ENCODE results near the gene ACCSL.
A peak's percentile ranks its signal among the peaks of the same experiment; 100 is the strongest.

ACCSL gene

GRCh38 chr11:44018829-44019228 lies 29.0 kb upstream of the ACCSL start:
- peak; percentile 23 for DNase-seq

GRCh38 chr11:44024977-44025376 lies 22.8 kb upstream of the ACCSL start:
- DNase-seq = no peak

DNA sequence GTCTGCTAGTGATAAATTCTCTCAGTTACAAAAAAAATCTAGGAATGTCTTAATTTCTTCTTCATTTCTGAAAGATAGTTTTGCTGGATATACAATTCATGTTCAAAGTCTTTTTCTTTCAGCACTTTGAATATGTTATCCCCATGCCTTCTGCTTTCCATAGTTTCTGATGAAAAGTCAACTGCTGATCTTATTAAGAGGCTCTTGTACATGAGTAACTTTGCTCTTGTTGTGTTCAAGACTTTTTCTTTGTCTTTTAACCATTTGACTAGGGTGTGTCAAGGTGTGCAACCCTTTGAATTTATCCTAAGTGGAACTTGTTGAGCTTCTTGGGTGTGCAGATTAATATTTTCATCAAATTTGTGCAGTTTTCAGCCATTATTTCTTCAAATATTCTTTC lies 22.1 kb upstream of the ACCSL start:
- no peak for DNase-seq

- DNase-seq = no peak
These were observed 19.4 kb upstream of the ACCSL start for GRCh38 chr11:44028401-44028800.

DNA sequence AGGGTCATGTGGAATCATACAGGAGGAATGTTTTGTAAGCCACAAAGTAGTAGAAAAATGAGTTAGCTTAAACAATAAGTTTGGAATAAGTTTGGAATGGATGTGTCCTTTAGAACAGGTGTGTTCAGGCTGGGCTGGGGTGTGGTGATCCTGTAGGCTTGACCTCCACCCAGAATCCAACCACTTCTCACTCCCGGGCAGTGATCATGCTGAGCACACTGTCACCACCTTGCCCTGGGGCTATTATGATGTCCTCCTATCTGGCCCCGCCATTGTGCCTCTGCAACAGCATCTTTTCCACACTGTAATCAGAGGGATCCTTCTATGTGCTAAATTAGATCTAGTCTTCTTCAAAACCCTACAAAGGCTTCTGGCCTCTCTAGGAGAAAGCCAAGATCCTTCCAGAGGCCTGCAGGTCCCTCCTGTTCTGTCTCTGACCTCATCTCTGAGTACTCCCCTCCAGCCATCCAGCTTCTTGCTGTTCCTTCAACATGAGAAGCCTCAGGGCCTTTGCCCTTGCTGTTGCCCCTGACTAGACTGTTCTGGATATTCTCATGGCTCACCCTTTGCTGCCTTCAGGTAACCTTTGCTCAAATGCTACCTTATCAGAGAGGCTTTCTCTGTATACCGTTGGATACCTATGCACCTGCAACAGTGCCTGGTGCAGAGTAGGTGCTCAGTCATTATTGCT lies 18.8 kb upstream of the ACCSL start:
- no peak for DNase-seq

GRCh38 chr11:44029507-44029845 lies 18.3 kb upstream of the ACCSL start:
- DNase-seq = no peak

DNA sequence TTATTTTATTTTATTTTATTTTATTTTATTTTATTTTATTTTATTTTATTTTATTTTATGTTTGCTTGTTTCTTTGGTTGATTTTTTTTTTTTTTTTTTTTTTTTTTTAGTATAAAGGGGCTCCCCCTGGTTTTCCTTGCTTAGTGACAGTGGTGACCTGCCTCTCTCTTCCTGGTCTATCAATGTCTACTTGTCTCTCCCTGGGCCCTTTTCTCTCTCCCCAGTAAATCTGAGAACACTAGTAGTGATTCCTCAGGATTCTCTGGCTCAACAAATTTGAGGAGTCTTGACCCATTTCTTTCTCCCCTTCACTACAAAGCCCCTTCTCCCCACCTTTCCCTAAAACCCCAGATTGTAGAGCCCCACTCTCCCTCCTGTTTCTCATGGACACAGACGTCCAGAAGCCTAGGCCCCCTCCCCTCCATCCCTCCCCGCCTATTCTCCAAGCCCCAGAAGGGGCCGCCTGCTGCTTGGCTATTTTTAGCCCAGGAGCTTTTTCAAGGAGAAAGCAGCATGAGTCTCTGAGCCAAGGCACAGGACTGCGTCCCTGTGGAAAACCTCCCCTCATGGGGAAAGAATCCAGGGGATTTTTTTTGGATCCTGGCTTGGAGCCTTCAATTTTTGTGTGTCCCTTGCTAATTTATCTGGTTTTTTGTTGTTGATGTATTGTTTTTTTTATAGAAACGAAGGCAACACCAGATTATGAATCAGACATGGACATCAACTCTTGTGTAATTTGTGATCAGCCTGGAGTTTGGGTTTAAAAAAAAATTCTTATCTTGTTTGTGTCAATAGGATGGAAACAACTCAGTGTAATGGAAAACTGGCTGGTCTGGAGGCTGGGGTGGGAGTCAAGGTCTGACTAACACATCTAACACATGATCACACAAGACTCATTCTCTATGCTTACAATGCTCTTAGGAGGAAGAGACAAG lies 17.5 kb upstream of the ACCSL start:
- DNase-seq = peak; percentile 65

DNA sequence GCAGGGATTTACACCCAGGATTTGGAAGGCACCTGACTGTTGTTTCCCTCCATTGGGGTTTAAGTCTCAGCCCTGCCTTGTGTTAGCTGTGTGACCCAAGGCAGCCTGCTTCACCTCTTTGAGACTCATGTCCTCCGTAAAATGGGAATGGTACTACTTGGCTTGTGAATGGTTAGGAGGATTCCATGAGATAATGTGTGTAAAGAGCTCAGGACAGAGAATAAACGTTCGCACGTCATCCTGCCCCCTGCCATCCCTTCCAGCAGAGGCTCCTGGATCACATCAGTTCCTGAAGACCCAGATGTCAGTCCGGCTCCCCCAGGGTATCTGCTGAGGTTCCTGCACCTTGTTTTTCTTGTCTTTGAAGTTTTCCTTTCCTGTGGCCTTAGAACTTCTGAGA lies 16.8 kb upstream of the ACCSL start:
- no peak for DNase-seq

GRCh38 chr11:44031549-44031948 lies 16.2 kb upstream of the ACCSL start:
- DNase-seq = no peak

DNA sequence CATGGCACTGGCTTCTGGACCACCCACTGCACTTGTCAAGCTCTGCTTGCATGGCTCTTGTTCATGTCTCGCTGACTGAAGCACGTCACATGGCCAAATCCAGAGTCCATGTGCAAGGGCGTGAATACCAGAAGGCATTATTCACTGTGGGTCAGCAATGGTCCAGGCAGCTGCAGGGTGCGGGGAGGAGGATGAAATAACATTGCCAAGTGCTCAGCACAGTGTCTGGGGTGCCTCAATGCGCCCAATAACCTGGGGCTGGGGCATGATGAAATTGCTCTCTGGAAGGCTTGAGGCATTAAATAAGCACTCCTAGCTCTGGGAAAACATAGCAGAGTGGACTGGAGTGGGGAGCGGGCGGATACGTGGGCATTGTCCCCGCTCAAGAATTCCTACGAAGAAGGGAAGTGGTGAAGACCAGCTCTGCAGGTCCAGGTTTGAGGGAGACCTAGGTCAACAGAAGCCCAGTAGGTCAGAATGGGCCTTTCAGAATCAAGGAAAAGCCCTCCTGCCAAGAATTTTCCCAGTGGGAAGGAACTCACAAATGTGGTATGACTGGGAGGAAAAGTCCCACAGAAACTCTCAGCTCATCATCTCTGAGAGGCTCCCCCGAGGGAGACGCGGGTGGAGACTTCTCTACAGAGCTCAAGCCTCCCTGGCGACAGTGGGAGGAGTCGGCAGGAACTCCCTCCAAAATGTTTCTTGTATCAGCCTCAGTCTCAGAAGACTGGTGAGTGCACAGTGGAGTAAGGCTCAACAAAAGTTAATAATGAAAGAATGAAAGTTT lies 15.3 kb upstream of the ACCSL start:
- no peak for DNase-seq

DNA sequence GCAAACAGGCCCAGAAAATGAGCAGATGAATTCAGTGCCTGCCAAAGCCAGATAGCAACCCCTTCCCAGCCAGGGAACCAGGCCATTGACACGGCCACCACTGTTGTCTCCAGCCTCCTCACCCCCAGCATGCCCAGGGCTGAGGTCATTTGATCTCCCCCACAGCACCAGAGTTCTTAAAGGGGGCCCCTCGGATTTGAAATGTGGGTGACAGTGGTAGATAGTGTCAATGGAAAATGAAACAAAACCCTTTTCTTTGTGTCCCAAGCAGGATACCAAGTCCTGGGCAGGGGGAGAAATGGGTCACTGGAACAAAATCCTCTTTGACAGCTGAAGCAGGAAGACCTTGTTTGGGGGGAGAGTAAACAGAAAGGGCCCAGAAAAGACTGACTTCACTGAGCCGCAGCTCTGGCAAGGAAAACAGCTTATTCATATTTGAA lies 14.3 kb upstream of the ACCSL start:
- DNase-seq = no peak

- no peak for DNase-seq
These were observed 13.9 kb upstream of the ACCSL start for GRCh38 chr11:44033856-44034255.

DNA sequence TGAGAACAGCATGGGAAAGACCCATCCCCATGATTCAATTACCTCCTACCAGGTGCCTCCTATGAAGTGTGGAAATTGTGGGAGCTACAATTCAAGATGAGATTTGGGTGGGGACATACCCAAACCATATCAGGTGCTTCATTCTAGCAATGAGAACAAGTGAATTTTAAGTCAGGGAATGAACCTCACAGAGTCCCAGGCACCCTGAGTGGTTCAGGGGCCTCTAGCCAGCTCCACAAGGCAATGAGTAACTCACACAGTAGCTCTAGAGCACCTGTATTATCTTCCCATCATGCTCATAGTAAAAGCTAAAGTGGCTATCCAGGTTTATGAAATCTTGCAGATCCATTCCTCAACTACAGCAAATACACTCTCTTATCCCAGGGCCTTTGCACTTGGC lies 13.1 kb upstream of the ACCSL start:
- DNase-seq = no peak

DNA sequence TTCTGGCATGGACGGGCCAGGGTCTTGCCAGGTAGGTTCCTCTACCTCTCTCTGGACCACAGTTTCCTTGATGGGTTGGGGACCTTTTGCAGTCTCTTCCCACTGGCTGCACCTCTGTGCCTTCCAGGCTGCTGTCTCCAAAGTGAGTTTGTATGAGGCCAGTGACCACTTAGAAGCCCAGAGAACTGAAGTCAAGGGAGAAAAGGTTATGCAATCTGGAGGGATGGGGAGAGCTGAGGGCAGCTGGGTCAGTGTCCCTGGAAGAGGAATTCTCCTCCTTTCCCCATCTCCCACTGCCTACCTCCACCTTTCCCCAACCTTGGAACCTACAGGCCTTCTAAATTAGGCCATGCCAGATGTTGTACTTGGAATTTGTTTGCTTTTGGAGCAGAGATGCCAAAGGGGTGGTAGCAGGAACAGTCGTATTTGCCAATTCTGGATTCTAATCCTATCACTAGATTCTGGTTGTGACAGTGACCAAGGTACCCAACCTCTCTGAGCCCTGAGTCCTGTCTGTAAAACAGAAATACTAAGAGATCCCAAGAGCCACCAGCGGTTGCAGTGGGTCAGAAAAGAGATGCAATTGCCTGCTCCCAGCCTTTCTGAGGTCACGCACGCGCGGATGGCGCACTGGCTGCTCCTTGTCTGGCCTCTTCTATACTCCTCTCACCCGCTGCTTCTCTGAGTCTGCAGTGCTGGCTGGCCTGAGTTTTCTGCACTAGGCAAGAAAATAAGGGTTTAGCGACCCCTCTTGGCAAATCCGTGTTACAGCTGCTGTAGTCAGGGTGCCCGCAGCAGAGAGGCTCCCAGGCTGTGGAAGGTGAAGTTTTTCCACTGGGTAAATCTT lies 10.7 kb upstream of the ACCSL start:
- DNase-seq = peak; percentile 90

DNA sequence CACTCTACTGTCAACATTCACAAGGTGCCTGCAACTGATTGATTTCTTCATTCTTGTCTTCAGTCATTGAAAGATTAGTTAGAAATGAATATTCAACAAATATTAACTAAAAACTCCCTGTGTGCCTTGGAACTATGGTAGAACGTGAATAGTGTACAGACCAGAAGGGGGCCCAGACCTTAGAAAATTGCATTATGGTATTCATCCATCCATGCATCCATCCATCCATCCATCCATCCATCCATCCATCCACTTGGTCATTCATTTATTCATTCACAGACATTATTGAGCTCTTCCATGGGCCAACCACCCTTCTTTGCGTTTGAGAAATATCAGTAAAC lies 10.2 kb upstream of the ACCSL start:
- DNase-seq = no peak

DNA sequence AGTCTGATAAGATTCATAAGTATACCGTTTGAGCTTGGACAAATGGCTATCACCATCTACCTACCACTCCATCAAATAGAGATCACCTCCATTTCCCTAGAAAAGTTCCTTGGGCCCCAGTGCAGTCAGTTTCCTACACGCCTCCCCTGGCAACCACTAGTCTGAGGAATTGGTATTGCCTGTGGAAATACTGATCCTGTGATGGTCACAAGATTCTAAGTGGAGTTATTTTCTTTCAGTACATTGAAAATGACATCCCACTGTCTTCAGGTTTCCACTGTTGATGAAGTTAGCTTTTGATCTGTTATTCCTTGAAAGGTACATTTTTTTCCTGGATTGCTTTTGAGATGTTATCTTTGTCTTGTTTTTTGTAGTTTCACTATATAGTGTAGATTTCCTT lies 4.6 kb upstream of the ACCSL start:
- DNase-seq = no peak

GRCh38 chr11:44046182-44046581 lies 1.6 kb upstream of the ACCSL start:
- no peak for DNase-seq

GRCh38 chr11:44047298-44047697 lies 483 bp upstream of the ACCSL start:
- no peak for DNase-seq

DNA sequence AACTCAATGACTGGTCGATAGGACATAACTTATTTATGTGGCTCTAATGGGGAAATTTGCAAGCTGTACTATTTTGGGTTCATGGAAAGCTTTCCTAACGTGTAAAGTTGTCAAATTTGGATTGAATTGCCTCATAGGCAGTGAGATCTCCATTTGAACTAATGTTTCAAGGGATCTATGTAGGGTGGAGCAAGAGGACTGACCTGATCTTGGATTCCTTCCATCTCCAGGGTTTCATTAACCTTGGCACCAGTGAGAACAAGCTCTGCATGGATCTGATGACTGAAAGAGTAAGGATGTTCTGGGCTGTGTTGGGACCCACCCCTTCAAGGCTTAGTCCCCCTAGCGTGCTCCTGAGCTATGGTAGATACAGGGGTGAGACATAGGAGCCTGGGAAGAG lies 2.1 kb downstream of the ACCSL start:
- no peak for DNase-seq

GRCh38 chr11:44051171-44051570 lies 3.4 kb downstream of the ACCSL start:
- DNase-seq = no peak

GRCh38 chr11:44057340-44057739 lies 9.6 kb downstream of the ACCSL start:
- DNase-seq = no peak

DNA sequence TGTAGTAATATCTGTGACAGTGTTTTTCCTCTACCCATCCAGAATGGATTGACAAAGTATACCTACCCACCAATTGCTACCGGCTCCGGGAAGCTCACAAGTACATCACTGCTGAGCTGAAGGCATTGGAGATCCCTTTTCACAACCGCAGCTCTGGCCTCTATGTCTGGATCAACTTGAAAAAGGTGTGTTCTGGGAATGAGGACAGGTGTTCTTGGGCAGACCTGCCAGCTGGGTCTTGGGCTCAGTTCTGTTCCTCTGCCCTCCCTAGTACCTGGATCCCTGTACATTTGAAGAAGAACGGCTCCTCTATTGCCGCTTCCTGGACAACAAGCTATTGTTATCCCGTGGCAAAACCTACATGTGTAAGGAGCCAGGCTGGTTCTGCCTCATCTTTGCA lies 10.5 kb downstream of the ACCSL start:
- no peak for DNase-seq

- DNase-seq = no peak
These were observed 17.4 kb downstream of the ACCSL start for GRCh38 chr11:44065161-44065661.

All from NCI-H69 (cell line).